HepG2 (cell line): Measurements from ENCODE around the gene SRSF2. TPM values are rescaled to one million over a fixed set of nuclear protein-coding genes. Genes with fewer than 3 reads are reported as not detected.

Experiments used
- ATAC-seq: fragments of 200-7000 bp; cut with Tn5 transposase; 3 replicates; pipeline ENCODE4 v1.9.1; 2020; ENCODE audit warnings: mild to moderate bottlenecking, moderate library complexity
- Bru-seq: library from RNA; stranded (reverse); fragments of 400-500 nt; gene quantifications from one replicate; lab custom pipeline; 2021; lab: Mats Ljungman, UMichigan
- BruChase-seq, 2 experiments: library from RNA; stranded (reverse); fragments of 400-500 nt; gene quantifications; one replicate each; lab custom pipeline; 2021; lab: Mats Ljungman, UMichigan
- BruUV-seq: library from RNA; stranded (reverse); fragments of 400-500 nt; replicated peaks from 2 replicates; lab custom pipeline; 2021; lab: Mats Ljungman, UMichigan
- CTCF ChIA-PET: fragments of 300-600 bp; formaldehyde crosslinking; extraction: SDS; loops from one replicate; lab custom pipeline; 2021; ENCODE audit warnings: low total read pairs, inconsistent platforms, low intra/inter-chr PET ratio; lab: Yijun Ruan, JAX
- POLR2A ChIA-PET: fragments of 350-600 bp; sonication (Branson Sonifier 250); formaldehyde crosslinking; loops from one replicate; lab custom pipeline; 2020; ENCODE audit warnings: antibody characterized with exemption, inconsistent platforms; lab: Yijun Ruan, JAX
- DNase-seq: peaks from one replicate; pipeline ENCODE4 v3.0.0-alpha.2; 2015; ENCODE audit warnings: low spot score
- FAIRE-seq: peaks from 3 replicates; lab custom pipeline; 2011; peaks lifted over from hg19 to GRCh38; lab: Jason Lieb, UNC
- H2AFZ ChIP-seq: one replicate; pipeline ENCODE4 v1.6.1; 2011; ENCODE audit warnings: low read length, inconsistent platforms
- H3K27ac ChIP-seq: fragments of 300-600 bp; 3 replicates; pipeline ENCODE4 v1.8.0; 2011; ENCODE audit warnings: mixed run types, mild to moderate bottlenecking, mixed read lengths, low read length, inconsistent platforms; ENCODE audit not compliant: insufficient read depth; ENCODE audit errors: extremely low read length
- H3K27me3 ChIP-seq, 2 experiments: fragments of 200-600 bp in 1 of 2; 2 replicates in 1 of 2; 3 replicates in 1 of 2; pipeline versions ENCODE4 v1.6.0 to v1.8.0; 2011; ENCODE audit warnings: low read length in 2 of 2, mild to moderate bottlenecking in 2 of 2, moderate library complexity in 2 of 2, inconsistent platforms in 1 of 2; ENCODE audit not compliant: insufficient read depth in 2 of 2, control insufficient read depth in 1 of 2
- H3K36me3 ChIP-seq, 2 experiments: fragments of 200-600 bp in 1 of 2; replicated peaks in 1 of 2; 2 replicates in 1 of 2; 3 replicates in 1 of 2; pipeline versions ENCODE4 v1.5.1 to v1.8.0; 2011; ENCODE audit warnings: low read length in 2 of 2, inconsistent platforms in 1 of 2; ENCODE audit not compliant: insufficient read depth in 2 of 2, control insufficient read depth in 1 of 2
- H3K4me1 ChIP-seq: 2 replicates; pipeline ENCODE4 v1.5.1; 2012; ENCODE audit warnings: low read length, inconsistent platforms; ENCODE audit not compliant: insufficient read depth
- H3K4me2 ChIP-seq: 2 replicates; pipeline ENCODE4 v1.6.0; 2011; ENCODE audit warnings: low read depth, low read length, inconsistent platforms
- H3K4me3 ChIP-seq, 3 experiments: fragments of 200-600 bp in 1 of 3; sonication (generic), shearing (Covaris generic) in 1 of 3; replicated peaks in 1 of 3; 2 replicates each; pipeline ENCODE4 v1.5.1; 2011 to 2016; ENCODE audit warnings: low read length in 3 of 3, inconsistent platforms in 2 of 3, low read depth in 2 of 3, mild to moderate bottlenecking in 2 of 3, control low read depth in 1 of 3, mixed read lengths in 1 of 3; ENCODE audit not compliant: insufficient read depth in 1 of 3
- H3K79me2 ChIP-seq: one replicate; pipeline ENCODE4 v1.6.1; 2011; ENCODE audit warnings: low read length, inconsistent platforms; ENCODE audit not compliant: insufficient read depth
- H3K9ac ChIP-seq: 2 replicates; pipeline ENCODE4 v1.6.0; 2011; ENCODE audit warnings: mild to moderate bottlenecking, low read depth, low read length, inconsistent platforms; ENCODE audit not compliant: insufficient read depth
- H3K9me3 ChIP-seq: 2 replicates; pipeline ENCODE4 v1.5.1; 2012; ENCODE audit warnings: mild to moderate bottlenecking, low read length
- H4K20me1 ChIP-seq: 2 replicates; pipeline ENCODE4 v1.6.0; 2011; ENCODE audit warnings: inconsistent platforms, mild to moderate bottlenecking, low read length, moderate library complexity; ENCODE audit not compliant: insufficient read depth
- ARID5B ChIP-seq: IDR thresholded peaks from 2 replicates; pipeline ENCODE4 v1.4.0; 2020; ENCODE audit warnings: mild to moderate bottlenecking, missing genetic modification reagents
- FOSL1 ChIP-seq: sonication (generic); formaldehyde crosslinking; IDR thresholded peaks from 2 replicates; pipeline ENCODE4 v1.9.0; 2021; ENCODE audit warnings: missing genetic modification reagents, borderline replicate concordance
- ISL2 ChIP-seq: sonication (generic); formaldehyde crosslinking; IDR thresholded peaks from 2 replicates; pipeline ENCODE4 v1.5.0; 2020; ENCODE audit warnings: missing genetic modification reagents
- MYNN ChIP-seq: sonication (generic); formaldehyde crosslinking; IDR thresholded peaks from 2 replicates; pipeline ENCODE4 v1.4.0; 2020; ENCODE audit warnings: mild to moderate bottlenecking, low read depth, missing genetic modification reagents
- PAF1 ChIP-seq: IDR thresholded peaks from 2 replicates; pipeline ENCODE4 v1.6.1; 2016; ENCODE audit warnings: missing genetic modification reagents, missing compliant biosample characterization
- PTBP1 ChIP-seq: fragments of 200-400 bp; formaldehyde crosslinking; IDR thresholded peaks from 2 replicates; pipeline ENCODE4 v1.6.1; 2018; ENCODE audit warnings: low read length, low read depth; ENCODE audit not compliant: poor library complexity, severe bottlenecking
- SOX6 ChIP-seq, 2 experiments: fragments of 450-650 bp in 1 of 2; sonication (generic) in 1 of 2; formaldehyde crosslinking in 1 of 2; IDR thresholded peaks; 2 replicates each; pipeline versions ENCODE4 v1.4.0 to v1.6.1; 2017 to 2020; ENCODE audit warnings: antibody characterized with exemption in 1 of 2, mild to moderate bottlenecking in 1 of 2, missing genetic modification reagents in 1 of 2
- TFE3 ChIP-seq: IDR thresholded peaks from 2 replicates; pipeline ENCODE4 v1.6.1; 2016
- ZBTB44 ChIP-seq: sonication (generic); formaldehyde crosslinking; IDR thresholded peaks from 2 replicates; pipeline ENCODE4 v1.4.0; 2020; ENCODE audit warnings: missing genetic modification reagents
- WGBS: methylation state at CpG from one replicate; pipeline ENCODE4 v1.1.6; 2017; ENCODE audit warnings: low lambda C conversion rate; 5-methylcytosine and 5-hydroxymethylcytosine counted together
- in situ Hi-C: cut with HindIII; loops from 2 replicates; pipeline ENCODE4 v1.10.0; 2017; ENCODE audit warnings: low pct_unique_long_range_greater_than_20kb; ENCODE audit not compliant: extremely low pct_ligation_motif_present
- intact Hi-C: fragments of 100-400 bp; cut with micrococcal nuclease; formaldehyde crosslinking; loops from one replicate; pipeline ENCODE4 v1.10.0; 2022; ENCODE audit not compliant: unreplicated experiment
- long read RNA-seq, 2 experiments: library from RNA in 1 of 2; library from polyadenylated mRNA in 1 of 2; stranded (forward) in 1 of 2; unstranded in 1 of 2; transcript quantifications; one replicate each; pipeline ENCODE4 v2.0.0, GENCODE V29; 2019 to 2022
- polyA minus RNA-seq, 3 experiments: library from RNA; depleted of rRNA, polyadenylated mRNA; stranded (reverse); fragments of >200 nt; gene quantifications; 2 replicates each; pipeline ENCODE4 v1.2.3, GENCODE V29; 2011; ENCODE audit warnings: low replicate concordance in 1 of 3
- polyA plus RNA-seq, 8 experiments: library from polyadenylated mRNA; depleted of rRNA in 3 of 8; stranded (reverse) in 7 of 8; unstranded in 1 of 8; fragments of >200 nt; fragmentation: Illumina TruSeq in 4 of 8; extraction: Trizol in 4 of 8; gene quantifications; 2 replicates each; pipeline versions ENCODE4 v1.2.1 to v1.2.3, GENCODE V29; 2011 to 2016; ENCODE audit warnings: low read depth in 4 of 8, missing spikeins in 1 of 8, mixed read lengths in 1 of 8; ENCODE audit not compliant: insufficient read depth in 1 of 8
- total RNA-seq, 5 experiments: library from RNA; depleted of rRNA; stranded (reverse); fragments of >200 nt; fragmentation: Illumina TruSeq; extraction: Trizol; gene quantifications; 2 replicates each; pipeline ENCODE4 v1.2.3, GENCODE V29; 2016; ENCODE audit warnings: low read depth in 1 of 5

Gene SRSF2
- total RNA-seq (2016; rRNA removed; fragmentation: Illumina TruSeq; extraction: Trizol): 249 and 319 TPM in 2 replicates
- 103 and 114 TPM in 2 replicates for total RNA-seq (2016; cell fraction: cytosol; rRNA removed; fragmentation: Illumina TruSeq; extraction: Trizol; ENCODE audit: low read depth)
- 260 and 312 TPM in 2 replicates for total RNA-seq (2016; cell fraction: insoluble cytoplasmic fraction; rRNA removed; fragmentation: Illumina TruSeq; extraction: Trizol)
- 135 and 140 TPM in 2 replicates for total RNA-seq (2016; cell fraction: membrane; rRNA removed; fragmentation: Illumina TruSeq; extraction: Trizol)
- 349 and 418 TPM in 2 replicates for total RNA-seq (2016; cell fraction: nucleus; rRNA removed; fragmentation: Illumina TruSeq; extraction: Trizol)
- polyA plus RNA-seq (2011; rRNA removed): 306 and 308 TPM in 2 replicates
- polyA plus RNA-seq (2011; cell fraction: cytosol; rRNA removed): 103 and 169 TPM in 2 replicates
- 1,720 and 2,373 TPM in 2 replicates for polyA plus RNA-seq (2011; cell fraction: nucleus; rRNA removed)
- polyA plus RNA-seq (2012): 214 and 282 TPM in 2 replicates
- polyA plus RNA-seq (2016; cell fraction: cytosol; fragmentation: Illumina TruSeq; extraction: Trizol; ENCODE audit: low read depth): 77.5 and 85.0 TPM in 2 replicates
- polyA plus RNA-seq (2016; cell fraction: insoluble cytoplasmic fraction; fragmentation: Illumina TruSeq; extraction: Trizol; ENCODE audit: low read depth): 376 and 395 TPM in 2 replicates
- polyA plus RNA-seq (2016; cell fraction: membrane; fragmentation: Illumina TruSeq; extraction: Trizol; ENCODE audit: low read depth): 116 and 123 TPM in 2 replicates
- polyA plus RNA-seq (2016; cell fraction: nucleus; fragmentation: Illumina TruSeq; extraction: Trizol; ENCODE audit: insufficient read depth, low read depth): 776 and 819 TPM in 2 replicates
- polyA minus RNA-seq (2011; rRNA and poly(A)+ RNA removed; ENCODE audit: low replicate concordance): 243 and 377 TPM in 2 replicates
- 59.7 and 82.4 TPM in 2 replicates for polyA minus RNA-seq (2011; cell fraction: cytosol; rRNA and poly(A)+ RNA removed)
- 526 and 551 TPM in 2 replicates for polyA minus RNA-seq (2011; cell fraction: nucleus; rRNA and poly(A)+ RNA removed)
- Bru-seq, nascent RNA: percentile 100 among the genes with signal in this experiment
- BruChase-seq, experiment 1, labeled RNA remaining after a 6-hour chase: percentile 100 among the genes with signal in this experiment
- BruChase-seq, experiment 2, labeled RNA remaining after a 2-hour chase: percentile 100 among the genes with signal in this experiment
- long read RNA-seq, experiment 1, transcript SRSF2-202 (3 exons, 1,927 nt): major isoform, 264 of 324 reads
- long read RNA-seq, experiment 1, transcript SRSF2-208 (4 exons, 1,359 nt): minor isoform, 18 of 324 reads
- long read RNA-seq, experiment 1, partial matches to known transcripts: 16 of 324 reads
- long read RNA-seq, experiment 1, other reads (novel, unspliced or antisense): 15 of 324 reads
- long read RNA-seq, experiment 2, transcript SRSF2-208 (4 exons, 1,359 nt): minor isoform, 13 of 173 reads
- long read RNA-seq, experiment 2, transcript SRSF2-204 (5 exons, 1,357 nt): minor isoform, 5 of 173 reads
- long read RNA-seq, experiment 2, transcript SRSF2-202 (3 exons, 1,927 nt): major isoform, 51 of 173 reads
- long read RNA-seq, experiment 2, partial matches to known transcripts: 13 of 173 reads
- long read RNA-seq, experiment 2, other reads (novel, unspliced or antisense): 86 of 173 reads

- peaks cover 12 to 40% of the 10 kb centered on the region in 2 experiments for H3K36me3 ChIP-seq
- no TSS peak for BruUV-seq
- peaks cover 51% of the 10 kb centered on the region for H3K4me1 ChIP-seq
- WGBS: under 1% methylated on average over 46 of the region's 60 CpGs
- ATAC-seq (peak; percentile 74), DNase-seq (peak; percentile 98), FAIRE-seq (peak; percentile 34)
- H3K27ac ChIP-seq: peak within 1 kb of the TSS; percentile 97
- H3K79me2 ChIP-seq: peaks cover 62% of the 10 kb centered on the region
- peaks cover 0 to 3% of the 10 kb centered on the region in 2 experiments; a peak in 1 of 5 replicates for H3K27me3 ChIP-seq
- no peaks in the 10 kb centered on the region for H3K9me3 ChIP-seq
- in situ Hi-C loops (no loop called here), intact Hi-C loops (no loop called here)
- no peak within 1 kb of the TSS for H2AFZ ChIP-seq
- CTCF ChIA-PET: no interaction called here
- H4K20me1 ChIP-seq: peaks cover 35% of the 10 kb centered on the region
- H3K4me2 ChIP-seq: peak within 1 kb of the TSS; percentile 88
- peak within 1 kb of the TSS; percentile 100 for H3K9ac ChIP-seq
- H3K4me3 ChIP-seq: peak within 1 kb of the TSS; percentile 93 to 100 (median 100)
- POLR2A ChIA-PET: interaction anchor here (0.8 to 4.1 kb wide), 12 partner anchors 9 to 403 kb away, joined by 3 to 71 read pairs (median 7); partner anchors contain the start of genes JMJD6, METTL23, MXRA7 and SEC14L1
- TF ChIP-seq TFE3 (CRISPR knock-in tag) (peak; percentile 43; the same call in 1 of the 2 replicates), ARID5B (CRISPR knock-in tag) (peak; percentile 71), ZBTB44 (CRISPR knock-in tag) (peak; percentile 89; the same call in 1 of the 2 replicates), FOSL1 (CRISPR knock-in tag) (no peak), ISL2 (CRISPR knock-in tag) (peak; percentile 87), SOX6 (IDR thresholded peaks at IDR 0.05) (no peak), SOX6 (CRISPR knock-in tag; IDR thresholded peaks at IDR 0.05) (peak; percentile 75), PAF1 (CRISPR knock-in tag) (no peak; the same call in 1 of the 2 replicates), MYNN (CRISPR knock-in tag) (peak; percentile 88; the same call in 1 of the 2 replicates), PTBP1 (no peak)
Measured at GRCh38 chr17:76737082-76737675, at the start of gene SRSF2. Gene SRSF2, minus strand, starts transcription at chr17:76737331. Its CDS starts 171 bp downstream, at chr17:76737160.
